Astrocyte of the spinal cord (primary cell): ENCODE data around the gene POC1A.

Experiments
- DNase-seq: peaks from one replicate; pipeline ENCODE4 v3.0.0; 2011; ENCODE audit warnings: low read depth, low spot score
- H3K4me3 ChIP-seq: 2 replicates; pipeline ENCODE4 v1.5.1; 2011; ENCODE audit warnings: low read depth, mild to moderate bottlenecking, low read length, moderate library complexity
- in situ Hi-C: cut with HindIII; loops from 2 replicates; pipeline ENCODE4 v1.10.0; 2017; ENCODE audit warnings: low sequenced_read_pairs
- TF ChIP-seq, protein P1 (sequence below): IDR thresholded peaks from 2 replicates; pipeline ENCODE4 v1.5.1; 2012; ENCODE audit warnings: low read depth, mild to moderate bottlenecking, low read length, inconsistent platforms

The POC1A gene

DNA sequence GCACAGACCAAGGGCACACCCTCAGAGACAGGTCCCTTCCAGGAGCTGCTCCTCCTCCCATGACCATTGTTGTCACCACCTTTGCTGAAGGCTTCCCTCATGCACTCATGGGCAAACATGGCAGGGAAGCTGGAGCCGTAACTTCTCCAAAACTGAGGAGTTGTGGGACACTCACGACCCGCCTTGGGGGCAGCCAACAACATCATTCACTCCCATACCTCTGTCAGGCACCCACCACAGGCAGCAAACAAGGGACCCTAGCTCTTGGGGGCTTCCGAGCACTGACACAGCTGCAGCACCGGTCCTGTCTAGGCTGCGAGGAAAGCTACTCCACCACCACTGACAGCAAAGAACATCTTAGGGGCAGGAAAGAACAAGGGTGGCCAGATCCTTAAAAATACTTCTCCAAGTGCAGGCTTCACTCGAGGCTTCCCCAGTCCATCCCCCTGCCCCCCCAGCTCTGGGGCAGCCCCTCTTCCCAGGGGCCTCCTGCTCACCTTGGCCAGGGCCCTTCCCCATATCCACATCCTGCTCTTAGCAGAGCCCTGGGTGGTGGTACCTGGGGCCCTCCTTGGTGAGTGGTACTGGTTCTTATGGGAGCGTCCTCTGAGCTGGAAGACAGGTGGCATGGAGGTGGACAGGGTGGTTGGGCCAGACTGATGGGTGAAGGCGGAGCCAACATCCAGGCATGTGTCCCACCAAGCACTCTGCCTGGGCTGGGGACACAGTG is 69.8 kb downstream of the POC1A start:
- TF ChIP-seq, protein P1, sequence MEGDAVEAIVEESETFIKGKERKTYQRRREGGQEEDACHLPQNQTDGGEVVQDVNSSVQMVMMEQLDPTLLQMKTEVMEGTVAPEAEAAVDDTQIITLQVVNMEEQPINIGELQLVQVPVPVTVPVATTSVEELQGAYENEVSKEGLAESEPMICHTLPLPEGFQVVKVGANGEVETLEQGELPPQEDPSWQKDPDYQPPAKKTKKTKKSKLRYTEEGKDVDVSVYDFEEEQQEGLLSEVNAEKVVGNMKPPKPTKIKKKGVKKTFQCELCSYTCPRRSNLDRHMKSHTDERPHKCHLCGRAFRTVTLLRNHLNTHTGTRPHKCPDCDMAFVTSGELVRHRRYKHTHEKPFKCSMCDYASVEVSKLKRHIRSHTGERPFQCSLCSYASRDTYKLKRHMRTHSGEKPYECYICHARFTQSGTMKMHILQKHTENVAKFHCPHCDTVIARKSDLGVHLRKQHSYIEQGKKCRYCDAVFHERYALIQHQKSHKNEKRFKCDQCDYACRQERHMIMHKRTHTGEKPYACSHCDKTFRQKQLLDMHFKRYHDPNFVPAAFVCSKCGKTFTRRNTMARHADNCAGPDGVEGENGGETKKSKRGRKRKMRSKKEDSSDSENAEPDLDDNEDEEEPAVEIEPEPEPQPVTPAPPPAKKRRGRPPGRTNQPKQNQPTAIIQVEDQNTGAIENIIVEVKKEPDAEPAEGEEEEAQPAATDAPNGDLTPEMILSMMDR, result no peak
- H3K4me3 ChIP-seq, result no peak overlapping the region
- in situ Hi-C loops, result no loop called here
- no peak for DNase-seq

DNA sequence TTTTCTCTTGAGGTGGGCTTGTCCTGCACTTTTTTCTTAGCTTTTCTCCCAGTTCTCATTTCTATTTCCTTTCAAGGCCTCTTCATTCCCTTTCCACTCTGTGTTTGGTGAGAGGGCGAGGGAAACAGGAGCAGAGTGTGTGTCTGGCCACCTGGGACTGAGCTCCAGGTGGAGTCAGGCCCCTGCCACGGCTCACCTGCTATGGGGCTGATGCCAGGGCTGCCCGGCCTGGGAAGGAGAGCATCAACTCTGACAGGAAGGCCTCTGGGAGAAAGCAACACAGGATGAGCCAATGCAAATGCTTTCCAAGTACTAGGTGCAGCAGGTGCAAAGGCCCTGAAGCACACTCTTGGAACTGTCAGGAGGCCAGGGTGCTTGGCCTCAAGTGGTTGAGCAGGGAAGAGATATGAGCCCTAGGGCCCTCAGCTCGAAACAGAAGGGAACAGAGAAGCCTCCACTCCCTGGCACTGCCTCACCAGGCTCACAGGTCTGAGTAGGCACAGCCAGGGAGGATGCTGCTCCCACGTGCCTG is 70.6 kb downstream of the POC1A start:
- TF ChIP-seq, protein P1, result no peak
- H3K4me3 ChIP-seq, result no peak overlapping the region
- in situ Hi-C loops, result no loop called here
- no peak for DNase-seq

DNA sequence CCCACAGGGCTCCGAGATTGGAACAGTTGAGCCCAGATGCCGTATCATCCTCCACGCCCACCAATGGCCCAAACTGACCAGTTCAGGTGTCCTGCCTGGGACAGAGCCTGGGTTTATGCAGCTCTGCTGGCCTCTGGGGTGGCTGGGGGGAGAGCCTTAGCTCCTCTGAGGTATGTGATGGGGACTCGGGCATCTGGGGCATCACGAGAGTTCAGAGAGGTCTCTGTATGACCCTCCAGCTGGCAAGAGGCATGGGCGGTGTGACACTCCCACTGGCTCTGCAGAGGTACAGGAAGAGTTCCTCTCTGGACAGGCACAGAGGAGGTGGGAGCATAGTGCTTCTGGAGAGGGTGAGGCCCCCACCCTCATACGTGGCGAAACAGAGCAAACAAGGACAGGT is 71.3 kb downstream of the POC1A start:
- in situ Hi-C loops, result no loop called here
- no peak overlapping the region for H3K4me3 ChIP-seq
- DNase-seq, result no peak
- TF ChIP-seq, protein P1, result no peak

DNA sequence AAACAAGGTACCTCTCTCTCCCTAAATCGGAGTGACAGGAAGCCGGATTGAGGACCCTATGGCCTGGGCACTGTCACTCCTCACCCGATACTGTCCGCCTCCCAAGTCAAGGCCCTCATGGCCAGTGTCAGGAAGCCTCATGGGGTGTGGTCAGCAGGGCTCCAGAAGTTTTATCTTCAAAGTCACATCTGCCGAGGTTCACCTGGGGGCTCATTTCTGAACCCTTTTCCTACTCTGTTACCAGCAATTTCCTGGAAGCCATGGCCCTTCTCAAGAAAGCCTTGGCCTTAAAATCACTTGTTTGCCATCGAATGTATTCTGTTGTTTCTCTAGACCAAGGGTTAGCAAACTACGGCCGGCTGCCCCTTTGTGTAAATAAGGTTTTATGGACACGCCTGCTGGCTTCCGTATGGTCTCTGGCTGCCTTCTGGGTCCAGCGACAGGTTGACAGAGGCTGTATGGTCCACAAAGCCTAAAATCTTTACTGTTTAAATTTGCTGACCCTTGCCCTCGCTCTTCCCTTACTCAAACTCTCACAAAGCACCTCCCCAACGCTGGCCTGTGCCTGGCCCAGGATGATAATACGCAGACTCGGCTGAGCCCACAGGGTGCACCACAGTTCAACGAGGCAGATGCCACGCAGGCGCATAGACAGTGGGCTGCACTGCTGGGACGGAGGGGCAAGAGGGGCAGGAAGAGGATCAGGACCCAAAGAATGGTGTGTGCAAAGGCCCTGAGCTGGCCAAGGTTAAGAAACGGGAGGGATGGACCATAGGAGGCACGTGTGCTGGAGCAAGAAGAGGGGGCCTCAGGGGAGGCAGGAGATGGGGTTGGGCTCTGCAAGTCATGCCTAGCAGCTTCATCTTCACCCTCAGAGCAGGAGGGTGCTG is 73.1 kb downstream of the POC1A start:
- in situ Hi-C loops, result no loop called here
- TF ChIP-seq, protein P1, result no peak
- no peak for DNase-seq
- no peak overlapping the region for H3K4me3 ChIP-seq

DNA sequence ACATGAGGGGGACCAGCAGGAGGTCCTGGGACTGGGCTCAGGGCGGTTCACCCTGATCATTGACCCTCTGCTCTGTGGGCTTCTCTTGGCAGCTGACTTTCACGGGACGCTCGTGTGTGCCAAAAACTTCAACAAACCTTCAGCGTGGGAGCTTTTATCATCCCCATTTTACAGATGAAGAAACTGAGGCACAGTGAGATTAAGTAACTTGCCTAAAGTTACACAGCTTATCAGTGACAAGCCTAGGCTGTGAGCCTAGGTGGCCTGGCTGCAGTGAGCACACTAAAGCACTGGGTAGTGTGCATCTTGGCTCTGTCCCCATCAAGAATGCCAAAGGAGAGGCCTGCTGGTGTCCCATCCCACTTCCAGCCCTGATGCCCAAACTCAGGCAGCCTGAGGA is 74.3 kb downstream of the POC1A start:
- no peak overlapping the region for H3K4me3 ChIP-seq
- no peak for DNase-seq
- TF ChIP-seq, protein P1, result no peak
- in situ Hi-C loops, result no loop called here

DNA sequence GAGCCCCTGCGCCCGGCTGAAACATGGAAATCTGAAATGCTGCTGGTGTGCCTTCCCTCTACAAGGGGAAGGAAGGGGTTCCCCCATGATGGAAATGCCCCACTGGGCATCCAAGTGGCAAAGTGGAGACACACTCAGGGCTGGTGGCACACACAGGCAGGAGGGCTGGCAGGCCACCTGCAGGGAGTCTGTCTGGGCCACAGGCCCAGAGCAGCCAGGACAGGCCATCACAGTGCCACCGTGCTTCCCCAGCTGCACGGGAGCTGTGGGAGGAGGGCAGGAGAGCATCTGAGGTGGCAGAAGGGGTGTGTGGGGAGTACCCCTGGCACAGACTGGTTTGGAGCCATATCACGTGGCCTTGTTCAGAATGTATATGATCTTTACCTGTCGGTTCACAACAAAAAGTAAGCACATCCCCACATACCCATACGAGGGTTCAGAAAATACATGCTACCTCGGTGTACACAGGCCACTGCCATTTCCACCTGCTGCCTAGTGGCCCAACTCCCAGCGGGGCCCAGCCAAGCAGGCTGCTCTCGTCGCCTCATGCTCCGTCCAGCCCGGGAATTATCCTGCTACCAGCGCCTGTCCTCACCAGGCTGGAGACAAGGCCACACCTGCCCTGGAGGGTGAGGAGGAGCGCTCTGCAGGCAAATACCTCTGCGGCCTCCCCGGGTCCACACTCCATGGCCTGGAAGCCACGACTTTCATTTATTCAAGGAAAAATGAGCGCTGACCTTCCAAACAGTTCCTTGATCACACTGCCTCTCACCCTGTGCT is 75.3 kb downstream of the POC1A start:
- TF ChIP-seq, protein P1, result no peak
- in situ Hi-C loops, result no loop called here
- H3K4me3 ChIP-seq, result no peak overlapping the region
- DNase-seq, result no peak
